OCI-LY1 (cell line): Measurements from ENCODE around the gene S100A12.

Experiments
- EZH2 ChIP-seq: fragments of 200-600 bp; sonication (generic), shearing (Covaris generic); IDR thresholded peaks from 2 replicates; pipeline ENCODE4 v1.8.0; 2017; ENCODE audit warnings: borderline replicate concordance, mixed run types, mild to moderate bottlenecking, antibody characterized with exemption, low read length, moderate library complexity, mixed read lengths
- TF ChIP-seq, protein P1 (sequence below): fragments of 200-600 bp; sonication (generic), shearing (Covaris generic); IDR thresholded peaks from 2 replicates; pipeline ENCODE4 v1.5.1; 2017; ENCODE audit warnings: mild to moderate bottlenecking, antibody characterized with exemption, low read length, moderate library complexity, mixed read lengths

DNA sequence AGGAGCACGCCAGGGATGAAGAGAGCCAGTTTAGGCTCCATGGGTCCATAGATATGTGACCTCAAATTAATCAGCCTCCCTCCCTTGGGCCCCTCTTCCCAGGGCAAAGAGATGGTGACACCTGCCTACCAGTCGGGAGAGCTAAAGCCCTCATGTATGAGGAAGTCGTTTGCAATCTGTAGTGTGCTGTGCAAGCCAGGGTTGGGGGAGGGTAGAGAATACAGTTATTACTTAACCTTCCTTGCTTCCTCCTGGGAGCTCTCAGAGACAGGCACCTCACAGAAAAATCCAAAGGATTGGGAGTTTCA, 30.7 kb downstream of the S100A12 start:
- TF ChIP-seq, protein P1, sequence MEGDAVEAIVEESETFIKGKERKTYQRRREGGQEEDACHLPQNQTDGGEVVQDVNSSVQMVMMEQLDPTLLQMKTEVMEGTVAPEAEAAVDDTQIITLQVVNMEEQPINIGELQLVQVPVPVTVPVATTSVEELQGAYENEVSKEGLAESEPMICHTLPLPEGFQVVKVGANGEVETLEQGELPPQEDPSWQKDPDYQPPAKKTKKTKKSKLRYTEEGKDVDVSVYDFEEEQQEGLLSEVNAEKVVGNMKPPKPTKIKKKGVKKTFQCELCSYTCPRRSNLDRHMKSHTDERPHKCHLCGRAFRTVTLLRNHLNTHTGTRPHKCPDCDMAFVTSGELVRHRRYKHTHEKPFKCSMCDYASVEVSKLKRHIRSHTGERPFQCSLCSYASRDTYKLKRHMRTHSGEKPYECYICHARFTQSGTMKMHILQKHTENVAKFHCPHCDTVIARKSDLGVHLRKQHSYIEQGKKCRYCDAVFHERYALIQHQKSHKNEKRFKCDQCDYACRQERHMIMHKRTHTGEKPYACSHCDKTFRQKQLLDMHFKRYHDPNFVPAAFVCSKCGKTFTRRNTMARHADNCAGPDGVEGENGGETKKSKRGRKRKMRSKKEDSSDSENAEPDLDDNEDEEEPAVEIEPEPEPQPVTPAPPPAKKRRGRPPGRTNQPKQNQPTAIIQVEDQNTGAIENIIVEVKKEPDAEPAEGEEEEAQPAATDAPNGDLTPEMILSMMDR, result no peak
- TF ChIP-seq EZH2, result no peak
